HepG2 (cell line): Measurements from ENCODE around the gene AHR. TPM values are rescaled to one million over a fixed set of nuclear protein-coding genes. Genes with fewer than 3 reads are reported as not detected.

Experiments
- CEBPG ChIP-seq: IDR thresholded peaks from 2 replicates; pipeline ENCODE4 v1.6.1; 2016
- HMGXB3 ChIP-seq: sonication (generic); formaldehyde crosslinking; IDR thresholded peaks from 2 replicates; pipeline ENCODE4 v1.4.0; 2020; ENCODE audit warnings: missing genetic modification reagents, borderline replicate concordance
- HNRNPL ChIP-seq: fragments of 200-400 bp; formaldehyde crosslinking; IDR thresholded peaks from 2 replicates; pipeline ENCODE4 v1.6.1; 2017; ENCODE audit warnings: mild to moderate bottlenecking, low read depth, low read length
- HOXA3 ChIP-seq: sonication (generic); formaldehyde crosslinking; IDR thresholded peaks from 2 replicates; pipeline ENCODE4 v1.5.0; 2020; ENCODE audit warnings: missing genetic modification reagents
- KDM3A ChIP-seq: IDR thresholded peaks from 2 replicates; pipeline ENCODE4 v1.6.1; 2018; ENCODE audit warnings: low read depth, missing compliant biosample characterization
- PHF21A ChIP-seq: sonication (generic); formaldehyde crosslinking; IDR thresholded peaks from 2 replicates; pipeline ENCODE4 v1.5.0; 2020; ENCODE audit warnings: mild to moderate bottlenecking, missing genetic modification reagents
- POLR2G ChIP-seq: fragments of 200-400 bp; formaldehyde crosslinking; IDR thresholded peaks from 2 replicates; pipeline ENCODE4 v1.6.1; 2018; ENCODE audit warnings: mild to moderate bottlenecking, low read depth, low read length, moderate library complexity
- SOX13 ChIP-seq, 3 experiments: fragments of 450-650 bp in 1 of 3; sonication (generic) in 1 of 3; formaldehyde crosslinking in 1 of 3; IDR thresholded peaks in 2 of 3; conservative IDR thresholded peaks in 1 of 3; 2 replicates each; pipeline versions ENCODE4 v1.5.0 to v1.6.1; 2016 to 2020; ENCODE audit warnings: antibody characterized with exemption in 1 of 3, mild to moderate bottlenecking in 1 of 3, missing compliant biosample characterization in 1 of 3, missing genetic modification reagents in 1 of 3, moderate library complexity in 1 of 3
- XRCC5 ChIP-seq: fragments of 200-400 bp; formaldehyde crosslinking; optimal IDR thresholded peaks from 2 replicates; pipeline ENCODE3; 2017; ENCODE audit warnings: mild to moderate bottlenecking, low read length
- YEATS4 ChIP-seq: sonication (generic); formaldehyde crosslinking; IDR thresholded peaks from 2 replicates; pipeline ENCODE4 v1.4.0; 2020; ENCODE audit warnings: missing genetic modification reagents, borderline replicate concordance
- ZMYM3 ChIP-seq: sonication (generic); formaldehyde crosslinking; IDR thresholded peaks from 2 replicates; pipeline ENCODE4 v1.5.1; 2020; ENCODE audit warnings: mild to moderate bottlenecking, missing genetic modification reagents
- ZNF18 ChIP-seq: sonication (generic); formaldehyde crosslinking; IDR thresholded peaks from 2 replicates; pipeline ENCODE4 v1.8.0; 2022; ENCODE audit warnings: mild to moderate bottlenecking, missing genetic modification reagents; ENCODE audit not compliant: insufficient replicate concordance
- ZNF501 ChIP-seq: sonication (generic); formaldehyde crosslinking; IDR thresholded peaks from 2 replicates; pipeline ENCODE4 v1.5.1; 2020; ENCODE audit warnings: mild to moderate bottlenecking, moderate library complexity, missing genetic modification reagents
- ZNF607 ChIP-seq: sonication (generic); formaldehyde crosslinking; IDR thresholded peaks from 2 replicates; pipeline ENCODE4 v1.5.1; 2020; ENCODE audit warnings: missing genetic modification reagents, mild to moderate bottlenecking, borderline replicate concordance
- ZNF670 ChIP-seq: sonication (generic); formaldehyde crosslinking; IDR thresholded peaks from 2 replicates; pipeline ENCODE4 v1.8.0; 2022; ENCODE audit warnings: mild to moderate bottlenecking, missing genetic modification reagents, borderline replicate concordance
- ZNF891 ChIP-seq: sonication (generic); formaldehyde crosslinking; IDR thresholded peaks from 2 replicates; pipeline ENCODE4 v1.5.0; 2020; ENCODE audit warnings: mild to moderate bottlenecking, missing genetic modification reagents
- polyA plus RNA-seq, 8 experiments: library from polyadenylated mRNA; depleted of rRNA in 3 of 8; stranded (reverse) in 7 of 8; unstranded in 1 of 8; fragments of >200 nt; fragmentation: Illumina TruSeq in 4 of 8; extraction: Trizol in 4 of 8; gene quantifications; 2 replicates each; pipeline versions ENCODE4 v1.2.1 to v1.2.3, GENCODE V29; 2011 to 2016; ENCODE audit warnings: low read depth in 4 of 8, missing spikeins in 1 of 8, mixed read lengths in 1 of 8; ENCODE audit not compliant: insufficient read depth in 1 of 8
- total RNA-seq, 5 experiments: library from RNA; depleted of rRNA; stranded (reverse); fragments of >200 nt; fragmentation: Illumina TruSeq; extraction: Trizol; gene quantifications; 2 replicates each; pipeline ENCODE4 v1.2.3, GENCODE V29; 2016; ENCODE audit warnings: low read depth in 1 of 5
- TF ChIP-seq, protein P1 (sequence below): sonication (generic); formaldehyde crosslinking; IDR thresholded peaks from 2 replicates; pipeline ENCODE4 v1.5.0; 2020; ENCODE audit warnings: missing genetic modification reagents
- TF ChIP-seq, protein P2 (sequence below): sonication (generic); formaldehyde crosslinking; IDR thresholded peaks from 2 replicates; pipeline ENCODE4 v1.4.0; 2020; ENCODE audit warnings: missing genetic modification reagents

Gene AHR
- total and polyA plus RNA-seq, 2 of the 13 experiments (the other 11 are each of a cell fraction or from before 2014, with no cell fraction given) = 9.0 to 31.3 TPM

GRCh38 chr7:17298840-17299482, 509 bp downstream of the AHR start (continued):
- peak; percentile 36; the same call in 1 of the 2 replicates for TF ChIP-seq ZNF891 (CRISPR knock-in tag)
- no peak for TF ChIP-seq CEBPG (CRISPR knock-in tag)
- TF ChIP-seq KDM3A (CRISPR knock-in tag) = no peak
- TF ChIP-seq HNRNPL = 0 out of 2 replicates have a peak, but pooled peaks have one; percentile 36
- no peak for TF ChIP-seq PHF21A (CRISPR knock-in tag)
- no peak for TF ChIP-seq ZNF18
- no peak; the same call in 1 of the 2 replicates for TF ChIP-seq POLR2G
- no peak for TF ChIP-seq HMGXB3 (CRISPR knock-in tag)
- 0 out of 2 replicates have a peak, but pooled peaks have one; percentile 59 for TF ChIP-seq YEATS4
- TF ChIP-seq, protein P1, sequence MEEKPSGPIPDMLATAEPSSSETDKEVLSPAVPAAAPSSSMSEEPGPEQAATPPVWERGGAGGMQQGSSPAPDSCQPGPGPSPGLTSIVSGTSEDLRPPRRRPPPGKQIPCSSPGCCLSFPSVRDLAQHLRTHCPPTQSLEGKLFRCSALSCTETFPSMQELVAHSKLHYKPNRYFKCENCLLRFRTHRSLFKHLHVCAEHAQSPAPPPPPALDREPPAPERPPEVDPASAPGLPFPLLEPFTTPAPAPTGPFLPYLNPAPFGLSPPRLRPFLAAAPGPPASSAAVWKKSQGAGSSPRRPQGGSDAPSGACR (CRISPR knock-in tag) = no peak
- TF ChIP-seq, protein P2, sequence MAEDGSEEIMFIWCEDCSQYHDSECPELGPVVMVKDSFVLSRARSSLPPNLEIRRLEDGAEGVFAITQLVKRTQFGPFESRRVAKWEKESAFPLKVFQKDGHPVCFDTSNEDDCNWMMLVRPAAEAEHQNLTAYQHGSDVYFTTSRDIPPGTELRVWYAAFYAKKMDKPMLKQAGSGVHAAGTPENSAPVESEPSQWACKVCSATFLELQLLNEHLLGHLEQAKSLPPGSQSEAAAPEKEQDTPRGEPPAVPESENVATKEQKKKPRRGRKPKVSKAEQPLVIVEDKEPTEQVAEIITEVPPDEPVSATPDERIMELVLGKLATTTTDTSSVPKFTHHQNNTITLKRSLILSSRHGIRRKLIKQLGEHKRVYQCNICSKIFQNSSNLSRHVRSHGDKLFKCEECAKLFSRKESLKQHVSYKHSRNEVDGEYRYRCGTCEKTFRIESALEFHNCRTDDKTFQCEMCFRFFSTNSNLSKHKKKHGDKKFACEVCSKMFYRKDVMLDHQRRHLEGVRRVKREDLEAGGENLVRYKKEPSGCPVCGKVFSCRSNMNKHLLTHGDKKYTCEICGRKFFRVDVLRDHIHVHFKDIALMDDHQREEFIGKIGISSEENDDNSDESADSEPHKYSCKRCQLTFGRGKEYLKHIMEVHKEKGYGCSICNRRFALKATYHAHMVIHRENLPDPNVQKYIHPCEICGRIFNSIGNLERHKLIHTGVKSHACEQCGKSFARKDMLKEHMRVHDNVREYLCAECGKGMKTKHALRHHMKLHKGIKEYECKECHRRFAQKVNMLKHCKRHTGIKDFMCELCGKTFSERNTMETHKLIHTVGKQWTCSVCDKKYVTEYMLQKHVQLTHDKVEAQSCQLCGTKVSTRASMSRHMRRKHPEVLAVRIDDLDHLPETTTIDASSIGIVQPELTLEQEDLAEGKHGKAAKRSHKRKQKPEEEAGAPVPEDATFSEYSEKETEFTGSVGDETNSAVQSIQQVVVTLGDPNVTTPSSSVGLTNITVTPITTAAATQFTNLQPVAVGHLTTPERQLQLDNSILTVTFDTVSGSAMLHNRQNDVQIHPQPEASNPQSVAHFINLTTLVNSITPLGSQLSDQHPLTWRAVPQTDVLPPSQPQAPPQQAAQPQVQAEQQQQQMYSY (CRISPR knock-in tag) = 0 out of 2 replicates have a peak, but pooled peaks have one; percentile 10
- no peak for TF ChIP-seq ZNF501 (CRISPR knock-in tag)
- TF ChIP-seq ZNF607 (CRISPR knock-in tag) = no peak; the same call in 1 of the 2 replicates
- TF ChIP-seq ZMYM3 (CRISPR knock-in tag) = no peak
- TF ChIP-seq SOX13 (IDR thresholded peaks at IDR 0.05) = no peak; the same call in 1 of the 2 replicates
- no peak for TF ChIP-seq SOX13 (CRISPR knock-in tag; conservative IDR thresholded peaks at IDR 0.05 in 1 of 2, IDR thresholded peaks at IDR 0.05 in 1 of 2)
- TF ChIP-seq XRCC5 = no peak
- no peak for TF ChIP-seq ZNF670
- TF ChIP-seq HOXA3 (CRISPR knock-in tag) = no peak; the same call in none of the 2 replicates
